ENCODE results near the gene SAMD4A.

The SAMD4A gene

DNA sequence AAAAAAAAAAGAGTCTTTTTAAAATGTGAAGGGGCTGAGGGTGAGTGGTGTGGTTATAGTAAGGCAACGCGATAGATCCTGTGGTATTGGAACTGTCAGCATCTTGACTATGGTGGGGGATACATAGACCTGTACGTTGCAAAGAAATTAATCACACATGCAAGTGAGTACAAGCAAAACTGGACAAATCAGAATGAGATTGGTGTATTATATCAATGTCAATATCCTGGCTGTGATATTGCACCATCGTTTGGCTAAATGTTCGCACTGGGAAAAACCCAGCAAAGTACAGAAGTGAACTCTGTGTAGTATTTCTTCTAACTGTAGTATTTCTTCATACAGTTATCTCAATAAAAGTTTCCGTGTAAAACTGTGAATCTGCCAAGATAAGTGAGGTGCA is 267.8 kb downstream of the SAMD4A start:
- DNase-seq (ENCODE audit: low spot score) = no peak

- no peak for DNase-seq (ENCODE audit: low spot score)
These were observed 269.3 kb downstream of the SAMD4A start for GRCh38 chr14:54836231-54836630.

DNA sequence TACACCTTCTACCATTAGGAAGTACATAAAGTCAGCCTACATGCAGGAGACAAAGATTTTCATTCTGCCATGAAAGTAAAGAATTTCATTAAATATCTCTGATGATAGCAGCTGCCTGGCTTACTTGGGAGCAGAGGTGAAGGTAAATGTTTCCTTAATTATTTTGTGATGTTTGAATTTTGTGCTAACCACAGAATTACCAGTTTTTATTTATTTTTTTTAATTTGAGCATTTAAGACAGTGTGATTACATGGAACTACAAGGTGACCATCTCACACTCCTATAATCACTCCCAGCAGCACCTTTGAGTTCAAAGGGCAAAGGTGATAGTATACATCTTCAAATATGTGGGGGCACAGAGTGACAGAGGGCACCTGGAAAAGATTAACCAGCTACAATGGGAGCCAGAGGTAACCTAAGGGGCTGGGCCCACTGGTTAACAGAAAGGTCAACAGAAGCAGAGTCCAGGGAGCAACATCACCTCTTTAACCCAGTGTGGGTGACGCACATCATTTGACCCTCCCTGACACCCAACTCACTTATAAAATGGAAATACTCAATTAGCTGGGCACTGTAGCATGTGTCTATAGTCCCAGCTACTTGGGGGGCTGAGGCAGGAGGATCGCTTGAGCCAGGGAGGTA is 270.7 kb downstream of the SAMD4A start:
- DNase-seq (ENCODE audit: low spot score) = no peak

DNA sequence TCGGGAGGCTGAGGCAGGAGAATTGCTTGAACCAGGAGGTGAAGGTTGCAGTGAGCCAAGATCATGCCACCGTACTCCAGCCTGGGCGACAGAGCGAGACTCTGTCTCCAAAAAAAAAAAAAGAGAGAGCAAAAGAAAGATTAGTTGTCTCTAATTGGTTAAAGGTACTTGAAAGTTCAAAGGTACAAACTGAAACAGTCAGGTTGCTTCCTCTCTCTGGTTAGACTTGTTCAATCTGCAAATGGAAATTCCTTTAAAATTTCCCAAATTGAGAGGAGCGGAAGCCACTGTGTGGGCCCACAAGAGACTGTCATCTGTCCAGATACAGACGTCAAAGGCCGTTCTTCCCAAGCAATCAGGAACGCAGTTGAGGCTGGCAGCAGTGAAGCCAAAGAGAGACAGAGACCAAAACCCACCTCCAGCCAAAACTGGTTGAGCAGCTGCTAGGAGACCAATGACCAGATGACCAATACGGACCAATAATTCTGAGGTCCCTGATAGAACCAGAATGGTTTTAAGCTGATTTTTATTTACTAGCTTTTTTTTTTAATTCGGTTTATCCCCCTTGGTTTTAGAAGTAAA is 272.1 kb downstream of the SAMD4A start:
- DNase-seq (ENCODE audit: low spot score) = no peak

GRCh38 chr14:54839701-54840119 is 272.8 kb downstream of the SAMD4A start:
- no peak for DNase-seq (ENCODE audit: low spot score)

- DNase-seq (ENCODE audit: low spot score) = no peak
These were observed 273.4 kb downstream of the SAMD4A start for GRCh38 chr14:54840336-54840735.

GRCh38 chr14:54840798-54841197 is 273.9 kb downstream of the SAMD4A start:
- DNase-seq (ENCODE audit: low spot score) = no peak

Measured in putamen (tissue), 1 donor.